Central memory CD8-positive, alpha-beta T cell (primary cell): ENCODE results near the gene KCNQ4.

Source experiments
- ATAC-seq: fragments of 150-1000 bp; cut with Tn5 transposase; replicated peaks from 2 replicates; pipeline ENCODE4 v1.10.0; 2022; ENCODE audit warnings: mild to moderate bottlenecking, moderate FRiP score, moderate number of reproducible peaks; ENCODE audit not compliant: poor library complexity, severe bottlenecking; ENCODE audit errors: extremely low read depth
- DNase-seq, 2 donors: peaks; one replicate each; pipeline ENCODE4 v3.0.0; 2021; ENCODE audit warnings: low spot score in 2 of 2
- H3K27ac Mint-ChIP-seq: one replicate; pipeline ENCODE4 v1.8.0; 2022; ENCODE audit warnings: low read depth, mild to moderate bottlenecking, moderate library complexity, mixed read lengths
- H3K27me3 Mint-ChIP-seq: one replicate; pipeline ENCODE4 v1.8.0; 2022; ENCODE audit warnings: mixed read lengths
- H3K36me3 Mint-ChIP-seq: one replicate; pipeline ENCODE4 v1.8.0; 2022; ENCODE audit warnings: mild to moderate bottlenecking, moderate library complexity, mixed read lengths; ENCODE audit not compliant: insufficient read depth
- H3K4me1 Mint-ChIP-seq: one replicate; pipeline ENCODE4 v1.8.0; 2022; ENCODE audit warnings: mixed read lengths
- H3K4me3 Mint-ChIP-seq: one replicate; pipeline ENCODE4 v1.8.0; 2022; ENCODE audit warnings: mild to moderate bottlenecking, moderate library complexity, mixed read lengths
- H3K9me3 Mint-ChIP-seq: one replicate; pipeline ENCODE4 v1.8.0; 2022; ENCODE audit warnings: mixed read lengths

Gene KCNQ4

GRCh38 chr1:40797668-40798010 is 14.1 kb downstream of the KCNQ4 start:
- H3K27me3 Mint-ChIP-seq: no peaks in the 10 kb centered on the region
- H3K4me1 Mint-ChIP-seq: peaks cover 35% of the 10 kb centered on the region
- peak overlapping the region; percentile 11 for H3K4me3 Mint-ChIP-seq
- H3K36me3 Mint-ChIP-seq: peaks cover 3% of the 10 kb centered on the region
- no peaks in the 10 kb centered on the region for H3K9me3 Mint-ChIP-seq
- ATAC-seq (no peak), DNase-seq (no peak)
- H3K27ac Mint-ChIP-seq: no peak overlapping the region

- no peak for DNase-seq
- H3K36me3 Mint-ChIP-seq: peaks cover 3% of the 10 kb centered on the region
- ATAC-seq: no peak
- peaks cover 37% of the 10 kb centered on the region for H3K4me1 Mint-ChIP-seq
- H3K27me3 Mint-ChIP-seq: no peaks in the 10 kb centered on the region
- no peaks in the 10 kb centered on the region for H3K9me3 Mint-ChIP-seq
- H3K4me3 Mint-ChIP-seq: no peak overlapping the region
- H3K27ac Mint-ChIP-seq: no peak overlapping the region
These were observed 15.0 kb downstream of the KCNQ4 start for GRCh38 chr1:40798366-40799281.

GRCh38 chr1:40799351-40799867 is 15.8 kb downstream of the KCNQ4 start:
- no peak overlapping the region for H3K27ac Mint-ChIP-seq
- no peaks in the 10 kb centered on the region for H3K9me3 Mint-ChIP-seq
- no peak for ATAC-seq
- peaks cover 3% of the 10 kb centered on the region for H3K36me3 Mint-ChIP-seq
- H3K4me1 Mint-ChIP-seq: peaks cover 37% of the 10 kb centered on the region
- no peak overlapping the region for H3K4me3 Mint-ChIP-seq
- H3K27me3 Mint-ChIP-seq: no peaks in the 10 kb centered on the region
- no peak for DNase-seq

- DNase-seq: no peak
- H3K27me3 Mint-ChIP-seq: no peaks in the 10 kb centered on the region
- peaks cover 3% of the 10 kb centered on the region for H3K36me3 Mint-ChIP-seq
- H3K9me3 Mint-ChIP-seq: no peaks in the 10 kb centered on the region
- no peak for ATAC-seq
- H3K27ac Mint-ChIP-seq: peak overlapping the region; percentile 69
- H3K4me3 Mint-ChIP-seq: peak overlapping the region; percentile 72
- H3K4me1 Mint-ChIP-seq: peaks cover 31% of the 10 kb centered on the region
These were observed 18.1 kb downstream of the KCNQ4 start for GRCh38 chr1:40801742-40802077.

- ATAC-seq: peak; percentile 83
- DNase-seq: peak; percentile 62 to 77
- peak overlapping the region; percentile 69 for H3K27ac Mint-ChIP-seq
- no peaks in the 10 kb centered on the region for H3K9me3 Mint-ChIP-seq
- peak overlapping the region; percentile 72 for H3K4me3 Mint-ChIP-seq
- H3K36me3 Mint-ChIP-seq: peaks cover 3% of the 10 kb centered on the region
- H3K4me1 Mint-ChIP-seq: peaks cover 28% of the 10 kb centered on the region
- H3K27me3 Mint-ChIP-seq: no peaks in the 10 kb centered on the region
These were observed 18.6 kb downstream of the KCNQ4 start for GRCh38 chr1:40802078-40802741.

- peak overlapping the region; percentile 69 for H3K27ac Mint-ChIP-seq
- peak; percentile 15 for ATAC-seq
- peak overlapping the region; percentile 72 for H3K4me3 Mint-ChIP-seq
- H3K9me3 Mint-ChIP-seq: no peaks in the 10 kb centered on the region
- no peaks in the 10 kb centered on the region for H3K27me3 Mint-ChIP-seq
- H3K4me1 Mint-ChIP-seq: peaks cover 26% of the 10 kb centered on the region
- peaks cover 3% of the 10 kb centered on the region for H3K36me3 Mint-ChIP-seq
- DNase-seq: no peak
These were observed 19.1 kb downstream of the KCNQ4 start for GRCh38 chr1:40802742-40803113.

GRCh38 chr1:40803447-40803846 is 19.9 kb downstream of the KCNQ4 start:
- ATAC-seq (no peak), DNase-seq (no peak)
- Mint-ChIP-seq H3K27ac (peak overlapping the region; percentile 69), H3K4me1 (peaks cover 26% of the 10 kb centered on the region), H3K36me3 (peaks cover 3% of the 10 kb centered on the region), H3K27me3 (no peaks in the 10 kb centered on the region), H3K9me3 (no peaks in the 10 kb centered on the region), H3K4me3 (peak overlapping the region; percentile 44)

- ATAC-seq: no peak
- Mint-ChIP-seq H3K27me3 (no peaks in the 10 kb centered on the region), H3K36me3 (peaks cover 3% of the 10 kb centered on the region), H3K9me3 (no peaks in the 10 kb centered on the region), H3K4me3 (no peak overlapping the region), H3K27ac (no peak overlapping the region), H3K4me1 (peaks cover 31% of the 10 kb centered on the region)
- no peak for DNase-seq
These were observed 20.3 kb downstream of the KCNQ4 start for GRCh38 chr1:40803902-40804301.

GRCh38 chr1:40806240-40806639 is 22.7 kb downstream of the KCNQ4 start:
- H3K4me3 Mint-ChIP-seq: no peak overlapping the region
- H3K27me3 Mint-ChIP-seq: peaks cover 7% of the 10 kb centered on the region
- no peaks in the 10 kb centered on the region for H3K9me3 Mint-ChIP-seq
- H3K27ac Mint-ChIP-seq: no peak overlapping the region
- DNase-seq: no peak
- peaks cover 30% of the 10 kb centered on the region for H3K4me1 Mint-ChIP-seq
- H3K36me3 Mint-ChIP-seq: peaks cover 1% of the 10 kb centered on the region
- no peak for ATAC-seq

- Mint-ChIP-seq H3K4me3 (no peak overlapping the region), H3K27ac (no peak overlapping the region), H3K27me3 (peaks cover 7% of the 10 kb centered on the region), H3K9me3 (no peaks in the 10 kb centered on the region), H3K4me1 (peaks cover 22% of the 10 kb centered on the region), H3K36me3 (peaks cover 1% of the 10 kb centered on the region)
- ATAC-seq (no peak), DNase-seq (no peak)
These were observed 23.4 kb downstream of the KCNQ4 start for GRCh38 chr1:40806731-40807695.

GRCh38 chr1:40808002-40808401 is 24.4 kb downstream of the KCNQ4 start:
- Mint-ChIP-seq H3K4me1 (peaks cover 17% of the 10 kb centered on the region), H3K27ac (no peak overlapping the region), H3K4me3 (no peak overlapping the region), H3K36me3 (peaks cover 1% of the 10 kb centered on the region), H3K27me3 (peaks cover 10% of the 10 kb centered on the region), H3K9me3 (no peaks in the 10 kb centered on the region)
- ATAC-seq (no peak), DNase-seq (no peak)

- Mint-ChIP-seq H3K4me1 (peaks cover 17% of the 10 kb centered on the region), H3K27ac (no peak overlapping the region), H3K27me3 (peaks cover 14% of the 10 kb centered on the region), H3K9me3 (no peaks in the 10 kb centered on the region), H3K36me3 (peaks cover 1% of the 10 kb centered on the region), H3K4me3 (no peak overlapping the region)
- no peak for DNase-seq
- ATAC-seq: no peak
These were observed 24.9 kb downstream of the KCNQ4 start for GRCh38 chr1:40808444-40808843.
